ENCODE results near the gene VSIR.

Gene VSIR

DNA sequence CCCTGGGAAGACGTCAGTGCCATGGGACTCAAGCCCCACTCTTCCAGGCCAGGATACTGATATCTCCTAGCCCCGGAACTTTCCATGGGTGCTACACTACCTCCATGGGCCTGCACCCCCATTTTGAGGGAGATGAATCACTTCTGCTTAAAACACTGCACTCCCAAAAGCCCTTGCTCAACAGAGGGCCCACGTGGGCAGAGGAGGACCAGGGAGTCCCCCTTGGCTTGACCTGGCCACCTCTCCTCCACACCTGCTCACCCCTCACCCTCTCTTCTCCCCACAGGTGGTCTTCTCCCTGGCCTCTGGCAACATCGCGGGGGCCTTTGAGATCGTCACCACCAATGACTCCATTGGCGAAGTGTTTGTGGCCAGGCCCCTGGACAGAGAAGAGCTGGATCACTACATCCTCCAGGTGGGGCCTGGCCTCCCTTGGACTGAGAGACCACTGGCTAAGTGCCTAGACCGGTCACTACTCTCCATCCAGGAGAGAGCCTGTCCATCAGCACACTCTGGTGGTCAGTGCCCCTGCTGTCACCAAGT is 33.9 kb downstream of the VSIR start:
- TF ChIP-seq, protein P1, sequence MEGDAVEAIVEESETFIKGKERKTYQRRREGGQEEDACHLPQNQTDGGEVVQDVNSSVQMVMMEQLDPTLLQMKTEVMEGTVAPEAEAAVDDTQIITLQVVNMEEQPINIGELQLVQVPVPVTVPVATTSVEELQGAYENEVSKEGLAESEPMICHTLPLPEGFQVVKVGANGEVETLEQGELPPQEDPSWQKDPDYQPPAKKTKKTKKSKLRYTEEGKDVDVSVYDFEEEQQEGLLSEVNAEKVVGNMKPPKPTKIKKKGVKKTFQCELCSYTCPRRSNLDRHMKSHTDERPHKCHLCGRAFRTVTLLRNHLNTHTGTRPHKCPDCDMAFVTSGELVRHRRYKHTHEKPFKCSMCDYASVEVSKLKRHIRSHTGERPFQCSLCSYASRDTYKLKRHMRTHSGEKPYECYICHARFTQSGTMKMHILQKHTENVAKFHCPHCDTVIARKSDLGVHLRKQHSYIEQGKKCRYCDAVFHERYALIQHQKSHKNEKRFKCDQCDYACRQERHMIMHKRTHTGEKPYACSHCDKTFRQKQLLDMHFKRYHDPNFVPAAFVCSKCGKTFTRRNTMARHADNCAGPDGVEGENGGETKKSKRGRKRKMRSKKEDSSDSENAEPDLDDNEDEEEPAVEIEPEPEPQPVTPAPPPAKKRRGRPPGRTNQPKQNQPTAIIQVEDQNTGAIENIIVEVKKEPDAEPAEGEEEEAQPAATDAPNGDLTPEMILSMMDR (IDR thresholded peaks at IDR 0.05; ENCODE audit: low read depth, low read length), result no peak
- DNase-seq (ENCODE audit: low read depth, low spot score), result no peak
- in situ Hi-C loops (cut with HindIII; ENCODE audit: low sequenced_read_pairs), result no loop called here
- H3K4me3 ChIP-seq (ENCODE audit: low read depth, low read length), result no peak overlapping the region

DNA sequence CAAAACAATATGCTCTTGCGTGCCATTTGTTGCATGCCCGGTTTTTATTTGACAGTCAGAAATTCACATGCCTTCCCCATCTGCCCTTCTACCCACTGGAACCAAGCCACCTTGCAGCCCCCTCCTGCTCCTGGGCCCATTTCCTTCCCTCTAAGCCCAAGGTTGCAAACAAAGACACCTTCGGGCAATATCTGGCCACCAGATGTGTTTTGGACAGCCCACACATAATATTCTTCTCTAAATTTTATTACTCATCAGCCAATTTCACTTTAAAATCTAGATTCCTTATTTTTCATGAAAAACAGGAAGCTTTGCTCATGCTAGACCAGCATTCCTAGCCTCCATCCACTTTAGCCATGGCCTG is 35.5 kb downstream of the VSIR start:
- H3K4me3 ChIP-seq (ENCODE audit: low read depth, low read length), result no peak overlapping the region
- in situ Hi-C loops (cut with HindIII; ENCODE audit: low sequenced_read_pairs), result no loop called here
- TF ChIP-seq, protein P1 (IDR thresholded peaks at IDR 0.05; ENCODE audit: low read depth, low read length), result no peak
- no peak for DNase-seq (ENCODE audit: low read depth, low spot score)

DNA sequence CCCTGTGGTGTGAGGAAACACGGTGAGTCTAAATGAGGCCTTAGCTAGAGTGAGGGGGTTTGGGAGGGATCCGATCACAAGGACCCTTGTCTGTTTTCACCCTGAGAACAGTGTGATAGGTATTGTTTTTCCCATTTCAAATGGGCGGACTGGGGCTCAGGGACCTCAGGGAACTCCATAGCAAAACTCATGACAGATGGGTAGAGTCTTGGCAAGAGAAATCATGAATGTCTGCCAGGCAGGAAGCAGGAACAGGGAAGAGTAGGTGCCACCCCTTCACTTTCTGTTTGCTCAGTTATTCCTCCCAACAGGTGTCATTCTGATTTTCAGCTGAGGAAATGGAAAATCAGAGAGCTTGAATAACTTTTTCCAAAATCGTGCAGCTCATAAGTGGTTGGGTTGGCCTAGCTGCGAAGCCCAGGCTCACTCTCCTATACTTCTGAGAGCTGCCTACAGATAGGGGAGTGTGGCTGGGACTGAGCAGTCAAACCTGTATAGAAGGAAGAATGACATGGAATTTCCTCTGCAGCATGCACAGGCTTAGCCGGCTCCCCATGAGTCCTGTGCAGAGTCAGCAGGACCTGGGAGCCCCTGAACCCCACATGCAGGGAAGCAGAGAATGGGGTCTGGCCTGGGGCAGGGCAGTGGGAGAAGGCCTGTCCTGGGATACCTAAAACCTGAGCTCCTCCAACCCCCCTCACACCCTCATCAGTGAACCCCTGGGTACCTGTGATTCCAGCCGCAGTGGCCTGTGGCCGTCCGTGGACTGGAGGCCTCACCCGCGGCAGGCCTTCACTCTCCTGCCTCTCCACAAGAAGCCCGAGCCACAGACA is 36.1 kb downstream of the VSIR start:
- TF ChIP-seq, protein P1 (IDR thresholded peaks at IDR 0.05; ENCODE audit: low read depth, low read length), result no peak
- H3K4me3 ChIP-seq (ENCODE audit: low read depth, low read length), result no peak overlapping the region
- no peak for DNase-seq (ENCODE audit: low read depth, low spot score)
- in situ Hi-C loops (cut with HindIII; ENCODE audit: low sequenced_read_pairs), result no loop called here

DNA sequence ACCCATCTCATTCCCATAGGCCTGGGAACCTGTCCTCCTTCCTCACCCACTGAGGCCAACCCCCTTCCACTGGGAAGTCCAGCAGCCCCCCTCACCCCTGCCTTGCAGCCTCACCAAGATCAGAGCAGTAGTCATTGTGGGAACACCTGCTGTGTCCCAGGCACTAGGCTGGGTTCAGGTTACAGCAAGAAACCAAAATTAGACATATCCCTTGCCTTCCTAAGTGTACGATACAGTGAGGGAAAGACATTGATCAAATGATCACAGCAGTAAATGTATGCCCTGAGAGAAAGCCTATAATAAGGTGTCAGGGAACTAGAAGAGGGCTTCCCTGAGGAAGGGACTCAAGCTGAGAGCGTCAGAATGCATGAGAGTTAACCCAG is 36.8 kb downstream of the VSIR start:
- TF ChIP-seq, protein P1 (IDR thresholded peaks at IDR 0.05; ENCODE audit: low read depth, low read length), result no peak
- in situ Hi-C loops (cut with HindIII; ENCODE audit: low sequenced_read_pairs), result no loop called here
- peak; percentile 17 for DNase-seq (ENCODE audit: low read depth, low spot score)
- H3K4me3 ChIP-seq (ENCODE audit: low read depth, low read length), result no peak overlapping the region

DNA sequence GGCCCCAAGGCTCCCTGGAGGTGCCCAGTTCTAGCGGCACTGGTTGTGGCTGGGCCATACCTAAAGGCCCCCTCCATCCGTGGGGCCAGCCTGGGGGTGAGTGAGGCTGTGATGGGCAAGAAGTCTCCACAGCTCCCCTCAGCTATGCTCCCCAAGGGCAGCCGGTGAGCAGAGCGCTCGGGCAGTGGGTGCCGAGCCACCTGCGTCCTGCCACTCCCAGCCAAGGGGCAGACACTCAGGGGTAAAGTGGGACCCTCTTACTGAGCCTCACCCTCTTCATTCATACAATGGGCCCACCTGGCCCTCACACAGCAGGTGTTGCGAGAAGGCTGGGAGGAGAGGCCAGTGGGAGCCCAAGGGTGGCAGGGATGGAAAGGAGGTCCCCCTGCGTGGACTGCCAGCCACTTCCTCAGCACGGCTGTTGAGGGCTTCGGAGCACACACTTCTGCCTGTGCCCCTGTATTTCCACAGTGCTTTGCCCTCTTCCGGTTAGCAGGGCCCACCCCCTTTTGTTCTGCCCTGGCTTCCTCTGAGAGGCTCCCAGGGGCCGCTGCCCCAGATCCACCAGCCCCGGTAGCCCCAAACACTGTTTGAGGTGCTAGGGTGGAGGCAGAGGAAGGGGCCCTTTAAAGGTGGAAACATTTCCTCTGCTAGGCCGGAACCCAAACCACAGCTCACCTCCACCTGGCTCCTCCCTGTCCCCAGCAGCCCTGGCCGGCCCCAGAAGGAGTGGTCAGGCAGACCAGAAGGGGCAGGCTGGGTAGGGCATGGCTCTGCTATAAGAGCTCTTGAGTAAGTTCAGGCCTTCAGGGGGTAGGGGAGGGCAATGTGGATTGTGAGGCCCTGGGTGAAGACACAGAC is 37.4 kb downstream of the VSIR start:
- in situ Hi-C loops (cut with HindIII; ENCODE audit: low sequenced_read_pairs), result no loop called here
- DNase-seq (ENCODE audit: low read depth, low spot score), result no peak

DNA sequence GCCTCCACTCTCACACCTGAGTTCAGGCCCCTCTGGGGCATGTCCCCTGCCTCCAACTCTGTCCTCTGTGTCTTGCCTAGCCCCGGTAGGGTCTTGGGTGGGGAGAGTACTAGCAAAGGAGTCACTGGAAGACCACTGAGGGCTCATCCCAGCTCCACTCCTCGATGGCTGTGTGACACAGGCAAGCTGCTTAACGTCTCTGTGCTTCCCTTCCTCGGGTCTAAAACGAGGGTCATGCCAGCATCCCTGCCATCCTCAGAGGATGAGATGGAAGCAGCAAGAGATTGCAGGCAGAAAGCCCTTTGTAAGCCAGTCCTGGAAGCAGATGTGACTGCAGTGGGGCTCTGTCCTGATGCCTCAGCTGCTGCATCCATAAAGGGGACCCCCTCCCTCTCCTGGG is 38.5 kb downstream of the VSIR start:
- in situ Hi-C loops (cut with HindIII; ENCODE audit: low sequenced_read_pairs), result no loop called here
- DNase-seq (ENCODE audit: low read depth, low spot score), result no peak
- no peak overlapping the region for H3K4me3 ChIP-seq (ENCODE audit: low read depth, low read length)
- TF ChIP-seq, protein P1 (IDR thresholded peaks at IDR 0.05; ENCODE audit: low read depth, low read length), result no peak

More for the DNA sequence above, 37.4 kb downstream of the VSIR start:
- TF ChIP-seq, protein P1 (IDR thresholded peaks at IDR 0.05; ENCODE audit: low read depth, low read length), result no peak
- H3K4me3 ChIP-seq (ENCODE audit: low read depth, low read length), result no peak overlapping the region

All from astrocyte of the spinal cord (primary cell).